GM23338 (cell line): ENCODE results near the gene GABARAP. TPM values are rescaled to one million over a fixed set of nuclear protein-coding genes. Genes with fewer than 3 reads are reported as not detected.

Experiments used
- ATAC-seq: fragments of 200-7000 bp; cut with Tn5 transposase; 3 replicates; pipeline ENCODE4 v1.9.1; 2020
- DNase-seq: peaks from one replicate; pipeline ENCODE4 v3.0.0-alpha.2; 2015; ENCODE audit warnings: low spot score
- H2AFZ ChIP-seq: fragments of 200-600 bp; sonication (generic); 2 replicates; pipeline ENCODE4 v1.8.0; 2016; ENCODE audit warnings: antibody characterized with exemption, mild to moderate bottlenecking, moderate library complexity
- H3F3A ChIP-seq: fragments of 200-600 bp; sonication (generic); replicated peaks from 2 replicates; pipeline ENCODE4 v1.8.0; 2017; ENCODE audit warnings: antibody characterized with exemption, mixed run types, low read depth
- H3K27ac ChIP-seq: fragments of 200-600 bp; sonication (generic); 2 replicates; pipeline ENCODE4 v1.6.1; 2016; ENCODE audit warnings: low read depth
- H3K27me3 ChIP-seq: fragments of 200-600 bp; sonication (generic); 2 replicates; pipeline ENCODE4 v1.8.0; 2016; ENCODE audit warnings: mild to moderate bottlenecking, mixed run types, moderate library complexity; ENCODE audit not compliant: insufficient read depth
- H3K36me3 ChIP-seq: fragments of 200-600 bp; sonication (generic); 2 replicates; pipeline ENCODE4 v1.8.0; 2016; ENCODE audit warnings: mild to moderate bottlenecking; ENCODE audit not compliant: insufficient read depth
- H3K4me1 ChIP-seq: fragments of 200-600 bp; sonication (generic); 2 replicates; pipeline ENCODE4 v1.8.0; 2016; ENCODE audit warnings: mild to moderate bottlenecking, moderate library complexity; ENCODE audit not compliant: insufficient read depth
- H3K4me2 ChIP-seq: fragments of 200-600 bp; sonication (generic); 2 replicates; pipeline ENCODE4 v1.7.1; 2017; ENCODE audit warnings: mixed run types
- H3K4me3 ChIP-seq: fragments of 200-600 bp; sonication (generic); 2 replicates; pipeline ENCODE4 v1.6.1; 2016; ENCODE audit warnings: mixed run types
- H3K79me2 ChIP-seq: fragments of 200-600 bp; sonication (generic); replicated peaks from 2 replicates; pipeline ENCODE4 v1.8.0; 2017; ENCODE audit warnings: mild to moderate bottlenecking; ENCODE audit not compliant: insufficient read depth
- H3K9me2 ChIP-seq: fragments of 200-600 bp; sonication (generic); 2 replicates; pipeline ENCODE4 v1.8.0; 2017; ENCODE audit not compliant: insufficient read depth
- H4K20me1 ChIP-seq: fragments of 200-600 bp; sonication (generic); replicated peaks from 2 replicates; pipeline ENCODE4 v1.8.0; 2017; ENCODE audit warnings: mild to moderate bottlenecking; ENCODE audit not compliant: insufficient read depth
- H3K27ac Mint-ChIP-seq: 2 replicates; pipeline ENCODE4 v1.8.0; 2020; ENCODE audit warnings: inconsistent platforms, mild to moderate bottlenecking, moderate library complexity, mixed read lengths
- H3K27me3 Mint-ChIP-seq: 3 replicates; pipeline ENCODE4 v1.8.0; 2022; ENCODE audit warnings: low read depth, mild to moderate bottlenecking, moderate library complexity, mixed read lengths, inconsistent platforms; ENCODE audit not compliant: insufficient read depth, poor library complexity
- H3K36me3 Mint-ChIP-seq: 3 replicates; pipeline ENCODE4 v1.8.0; 2021; ENCODE audit warnings: low read depth, mild to moderate bottlenecking, inconsistent platforms, moderate library complexity, mixed read lengths
- H3K4me1 Mint-ChIP-seq: 3 replicates; pipeline ENCODE4 v1.8.0; 2020; ENCODE audit warnings: mild to moderate bottlenecking, inconsistent platforms, mixed read lengths
- H3K4me3 Mint-ChIP-seq: 3 replicates; pipeline ENCODE4 v1.8.0; 2021; ENCODE audit warnings: moderate library complexity, mild to moderate bottlenecking, inconsistent platforms, mixed read lengths
- H3K9me3 Mint-ChIP-seq: 3 replicates; pipeline ENCODE4 v1.8.0; 2020; ENCODE audit warnings: moderate library complexity, mild to moderate bottlenecking, inconsistent platforms, mixed read lengths
- ETS1 ChIP-seq: IDR thresholded peaks from 2 replicates; pipeline ENCODE4 v1.6.1; 2016; ENCODE audit warnings: antibody characterized with exemption
- EZH2 ChIP-seq: fragments of 200-600 bp; sonication (generic); IDR thresholded peaks from one replicate; pipeline ENCODE4 v1.8.0; 2017; ENCODE audit warnings: antibody characterized with exemption, mild to moderate bottlenecking, low read depth; ENCODE audit not compliant: unreplicated experiment
- EZH2phosphoT487 ChIP-seq: fragments of 200-600 bp; sonication (generic); IDR thresholded peaks from one replicate; pipeline ENCODE4 v1.8.1; 2018; ENCODE audit warnings: antibody characterized with exemption; ENCODE audit not compliant: unreplicated experiment
- JUNB ChIP-seq: IDR thresholded peaks from one replicate; pipeline ENCODE4 v1.6.1; 2016; ENCODE audit warnings: antibody characterized with exemption; ENCODE audit not compliant: unreplicated experiment
- NANOG ChIP-seq: IDR thresholded peaks from 2 replicates; pipeline ENCODE4 v1.6.1; 2016; ENCODE audit warnings: antibody characterized with exemption, borderline replicate concordance
- POLR2AphosphoS5 ChIP-seq: IDR thresholded peaks from 2 replicates; pipeline ENCODE4 v1.6.1; 2016; ENCODE audit warnings: antibody characterized with exemption, low read depth
- REST ChIP-seq: IDR thresholded peaks from one replicate; pipeline ENCODE4 v1.6.1; 2018; ENCODE audit warnings: antibody characterized with exemption; ENCODE audit not compliant: unreplicated experiment
- STAT1 ChIP-seq: IDR thresholded peaks from one replicate; pipeline ENCODE4 v1.6.1; 2016; ENCODE audit warnings: antibody characterized with exemption; ENCODE audit not compliant: unreplicated experiment
- ZNF114 ChIP-seq: fragments of 250-450 bp; sonication (Bioruptor Pico); IDR thresholded peaks from 2 replicates; pipeline ENCODE4 v1.5.0; 2020; ENCODE audit warnings: mild to moderate bottlenecking, moderate library complexity
- ZNF331 ChIP-seq: fragments of 250-450 bp; sonication (Bioruptor Pico); IDR thresholded peaks from 2 replicates; pipeline ENCODE4 v1.5.0; 2020; ENCODE audit warnings: low read depth, mild to moderate bottlenecking, moderate library complexity
- ZNF462 ChIP-seq: fragments of 250-450 bp; sonication (Bioruptor Pico); IDR thresholded peaks from 2 replicates; pipeline ENCODE4 v1.5.0; 2020; ENCODE audit warnings: mild to moderate bottlenecking, moderate library complexity
- polyA plus RNA-seq: library from polyadenylated mRNA; unstranded; fragments of >200 nt; fragmentation: Nextera tagmentation; extraction: Ambion mirVana; gene quantifications from 2 replicates; pipeline ENCODE4 v1.2.1, GENCODE V29; 2016
- total RNA-seq: library from RNA; depleted of rRNA; stranded (reverse); fragments of >200 nt; shearing (Covaris generic); gene quantifications from 2 replicates; pipeline ENCODE4 v1.2.3, GENCODE V29; 2014

The GABARAP gene
- total and polyA plus RNA-seq, 2 experiments from 2014 or later: 128 to 520 TPM

- H3K36me3 Mint-ChIP-seq: peaks cover 40% of the 10 kb centered on the region
- peaks cover 10% of the 10 kb centered on the region for H3K27me3 Mint-ChIP-seq
- H3K4me3 Mint-ChIP-seq: 0 out of 3 replicates have a peak overlapping the region, but pooled peaks have one; percentile 19
- TF ChIP-seq ZNF331 (CRISPR knock-in tag) (no peak), STAT1 (no peak), POLR2AphosphoS5 (no peak), ETS1 (no peak), REST (no peak), NANOG (no peak), ZNF462 (CRISPR knock-in tag) (no peak), EZH2phosphoT487 (no peak), ZNF114 (CRISPR knock-in tag) (no peak), EZH2 (no peak), JUNB (no peak)
- Histone ChIP-seq H3K9me2 (no peaks in the 10 kb centered on the region), H3K4me2 (no peak overlapping the region), H3K27ac (no peak overlapping the region), H4K20me1 (peaks cover 10% of the 10 kb centered on the region), H3K79me2 (peaks cover 20% of the 10 kb centered on the region), H3F3A (peaks cover 15% of the 10 kb centered on the region), H3K4me3 (no peak overlapping the region), H3K4me1 (peaks cover 15% of the 10 kb centered on the region), H2AFZ (no peak overlapping the region), H3K36me3 (peaks cover 15% of the 10 kb centered on the region), H3K27me3 (no peaks in the 10 kb centered on the region)
- no peak for ATAC-seq
- no peak overlapping the region for H3K27ac Mint-ChIP-seq
- H3K4me1 Mint-ChIP-seq: peaks cover 35% of the 10 kb centered on the region
- DNase-seq: no peak
- H3K9me3 Mint-ChIP-seq: no peaks in the 10 kb centered on the region; the same call in 2 of the 3 replicates
These were observed 38.9 kb downstream of the GABARAP start for GRCh38 chr17:7203391-7203790.
